Spinal cord (tissue), 10 donors: ENCODE data around the gene SFXN5. TPM values are rescaled to one million over a fixed set of nuclear protein-coding genes. Genes with fewer than 3 reads are reported as not detected.

Experiments used
- DNase-seq, 6 donors: peaks; one replicate each; pipeline versions ENCODE4 v3.0.0 to v3.0.0-alpha.2; 2013 to 2015; ENCODE audit warnings: low spot score in 6 of 6, low read depth in 4 of 6
- H3K27ac ChIP-seq: one replicate; pipeline ENCODE4 v1.5.1; 2013; ENCODE audit warnings: low read depth, low read length, control low read depth
- H3K27me3 ChIP-seq: one replicate; pipeline ENCODE4 v1.6.1; 2013; ENCODE audit warnings: low read length; ENCODE audit not compliant: control insufficient read depth, insufficient read depth
- H3K36me3 ChIP-seq: one replicate; pipeline ENCODE4 v1.6.1; 2013; ENCODE audit warnings: low read length; ENCODE audit not compliant: control insufficient read depth, insufficient read depth
- H3K4me1 ChIP-seq: one replicate; pipeline ENCODE4 v1.6.1; 2013; ENCODE audit warnings: low read length; ENCODE audit not compliant: control insufficient read depth, insufficient read depth
- H3K4me3 ChIP-seq: one replicate; pipeline ENCODE4 v1.5.1; 2013; ENCODE audit warnings: low read depth, low read length, control low read depth
- H3K9me3 ChIP-seq: one replicate; pipeline ENCODE4 v1.6.1; 2013; ENCODE audit warnings: low read length; ENCODE audit not compliant: control insufficient read depth, insufficient read depth
- WGBS: methylation state at CpG from one replicate; pipeline ENCODE4 v1.1.5; 2013; ENCODE audit warnings: missing lambda C conversion rate; ENCODE audit not compliant: insufficient coverage; 5-methylcytosine and 5-hydroxymethylcytosine counted together
- polyA plus RNA-seq, 2 donors: library from polyadenylated mRNA; unstranded; fragments of 120-200 nt; gene quantifications; one replicate each; pipeline ENCODE4 v1.2.1, GENCODE V29; 2013; ENCODE audit not compliant: insufficient read length in 2 of 2
- total RNA-seq, 2 donors: library from RNA; depleted of rRNA in 1 of 2; stranded (reverse); fragments of 120-200 nt in 1 of 2; fragments of >200 nt in 1 of 2; gene quantifications; one replicate each; pipeline versions ENCODE4 v1.2.3 to v1.2.4, GENCODE V29; 2013 to 2014
- donor health status: healthy.

SFXN5 gene
- total and polyA plus RNA-seq, 4 donors = 26.0 to 73.9 (median 54.8) TPM

DNA sequence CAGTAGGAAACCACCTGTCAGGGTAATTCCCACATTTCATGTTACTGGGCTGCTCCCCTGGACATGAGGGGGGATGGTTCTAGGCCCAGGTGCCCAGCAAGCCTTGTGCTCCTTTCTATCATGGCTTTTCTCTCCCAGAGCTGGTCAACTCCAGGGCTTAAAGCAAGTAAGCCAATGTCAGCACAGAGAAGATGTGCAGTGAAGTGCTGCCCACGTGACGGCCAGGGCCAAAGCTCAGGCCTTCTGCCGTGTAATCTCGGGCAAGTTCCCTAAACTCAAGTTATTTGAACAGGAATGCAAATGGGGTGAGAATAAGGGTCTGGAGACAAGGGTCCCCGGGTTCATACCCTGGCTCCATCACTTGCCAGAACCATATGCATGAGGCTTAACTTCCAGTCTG, 16.5 kb downstream of the SFXN5 start:
- no peaks in the 10 kb centered on the region for H3K27me3 ChIP-seq
- peaks cover 17% of the 10 kb centered on the region for H3K36me3 ChIP-seq
- DNase-seq = no peak
- no peak overlapping the region for H3K4me3 ChIP-seq
- 81% methylated on average over 3 of the region's 5 CpGs for WGBS
- H3K27ac ChIP-seq = no peak overlapping the region
- H3K4me1 ChIP-seq = peaks cover 36% of the 10 kb centered on the region
- H3K9me3 ChIP-seq = no peaks in the 10 kb centered on the region

GRCh38 chr2:73053316-73054114, 18.0 kb downstream of the SFXN5 start:
- H3K27ac ChIP-seq = peak overlapping the region; percentile 8

GRCh38 chr2:73050121-73050545, 21.4 kb downstream of the SFXN5 start:
- Histone ChIP-seq H3K9me3 (no peaks in the 10 kb centered on the region), H3K27ac (no peak overlapping the region), H3K27me3 (no peaks in the 10 kb centered on the region), H3K36me3 (peaks cover 5% of the 10 kb centered on the region), H3K4me1 (peaks cover 29% of the 10 kb centered on the region), H3K4me3 (no peak overlapping the region)
- 61% methylated on average over 2 of the region's 6 CpGs for WGBS
- peak in 2 of 6 donors; percentile 18 to 56 for DNase-seq

More at GRCh38 chr2:73053316-73054114, 18.0 kb downstream of the SFXN5 start:
- no peak overlapping the region for H3K4me3 ChIP-seq
- H3K9me3 ChIP-seq = no peaks in the 10 kb centered on the region
- no peaks in the 10 kb centered on the region for H3K27me3 ChIP-seq
- 46% methylated on average over 5 of the region's 6 CpGs for WGBS
- peaks cover 19% of the 10 kb centered on the region for H3K36me3 ChIP-seq
- peak in 1 of 6 donors; percentile 75 for DNase-seq
- H3K4me1 ChIP-seq = peaks cover 29% of the 10 kb centered on the region

- Histone ChIP-seq H3K27me3 (no peaks in the 10 kb centered on the region), H3K4me1 (peaks cover 31% of the 10 kb centered on the region), H3K36me3 (peaks cover 14% of the 10 kb centered on the region), H3K27ac (peak overlapping the region; percentile 76), H3K4me3 (no peak overlapping the region), H3K9me3 (no peaks in the 10 kb centered on the region)
- DNase-seq = peak in 4 of 6 donors; percentile 65 to 91 (median 80)
- 36% methylated on average over 6 of the region's 12 CpGs for WGBS
These were observed 27.3 kb downstream of the SFXN5 start for GRCh38 chr2:73043929-73044832.

GRCh38 chr2:73043276-73043675, 28.2 kb downstream of the SFXN5 start:
- Histone ChIP-seq H3K36me3 (peaks cover 14% of the 10 kb centered on the region), H3K27ac (peak overlapping the region; percentile 67)
- 56% methylated on average over 3 of the region's 5 CpGs for WGBS

DNA sequence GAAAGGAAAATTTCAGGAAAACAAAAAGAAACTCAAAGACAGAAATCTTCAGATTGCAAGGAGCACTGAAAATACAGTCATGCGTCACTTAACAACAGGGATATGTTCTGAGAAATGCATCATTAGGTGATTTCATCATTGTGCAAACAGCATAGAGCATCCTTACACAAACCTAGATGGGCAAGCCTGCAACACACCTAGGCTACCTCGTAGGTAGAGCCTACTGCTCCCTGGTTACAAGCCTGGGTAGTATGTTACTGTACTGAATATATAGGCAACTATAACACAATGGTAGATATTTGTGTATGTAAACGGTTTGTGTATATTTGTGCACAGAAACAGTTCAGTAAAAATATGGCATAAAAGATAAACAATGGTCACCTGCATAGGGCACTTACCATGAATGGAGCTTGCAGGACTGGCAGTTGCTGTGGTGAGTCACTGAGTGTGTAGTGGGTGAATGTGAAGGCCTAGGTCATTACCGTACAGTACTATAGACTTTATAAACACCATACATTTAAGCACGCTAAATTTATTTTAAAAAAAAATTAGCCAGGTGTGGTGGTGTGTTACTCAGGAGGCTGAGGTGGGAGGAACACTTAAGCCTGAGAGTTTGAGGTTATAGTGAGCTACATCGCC, 33.4 kb downstream of the SFXN5 start:
- Histone ChIP-seq H3K4me3 (no peak overlapping the region), H3K27me3 (no peaks in the 10 kb centered on the region), H3K27ac (no peak overlapping the region), H3K9me3 (no peaks in the 10 kb centered on the region), H3K36me3 (peaks cover 25% of the 10 kb centered on the region), H3K4me1 (peaks cover 31% of the 10 kb centered on the region)
- WGBS = 100% methylated on average over 1 of the region's 6 CpGs
- no peak for DNase-seq

More at GRCh38 chr2:73043276-73043675, 28.2 kb downstream of the SFXN5 start:
- Histone ChIP-seq H3K27me3 (no peaks in the 10 kb centered on the region), H3K4me1 (peaks cover 31% of the 10 kb centered on the region), H3K9me3 (no peaks in the 10 kb centered on the region), H3K4me3 (no peak overlapping the region)
- DNase-seq = peak in 3 of 6 donors; percentile 32 to 81 (median 43)

DNA sequence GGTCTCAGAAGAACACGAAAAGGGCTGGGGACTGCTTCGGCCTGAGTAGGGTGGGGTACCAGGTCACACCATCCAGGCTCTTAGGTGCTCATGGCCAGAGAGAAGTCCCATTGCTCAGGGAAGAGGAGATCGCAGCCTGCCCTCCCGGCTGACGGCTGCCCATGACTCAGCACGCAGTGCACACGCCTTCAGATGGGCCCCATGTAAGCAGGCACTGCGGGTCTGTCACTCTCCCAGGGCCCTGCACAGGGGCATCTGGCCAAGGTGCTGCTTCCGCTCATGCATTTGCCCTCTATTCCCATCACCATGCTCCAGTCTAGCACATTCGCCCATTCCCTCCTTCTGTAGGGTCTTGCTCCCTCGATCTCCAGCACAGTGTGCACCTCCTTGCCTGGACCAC, 34.7 kb downstream of the SFXN5 start:
- no peak for DNase-seq
- Histone ChIP-seq H3K27ac (peak overlapping the region; percentile 3), H3K36me3 (peaks cover 25% of the 10 kb centered on the region), H3K27me3 (no peaks in the 10 kb centered on the region), H3K4me1 (peaks cover 21% of the 10 kb centered on the region), H3K9me3 (no peaks in the 10 kb centered on the region), H3K4me3 (no peak overlapping the region)
- WGBS = 91% methylated on average over 11 of the region's 11 CpGs

GRCh38 chr2:73035899-73036711, 35.4 kb downstream of the SFXN5 start:
- Histone ChIP-seq H3K9me3 (no peaks in the 10 kb centered on the region), H3K36me3 (peaks cover 22% of the 10 kb centered on the region), H3K4me3 (no peak overlapping the region), H3K27ac (peak overlapping the region; percentile 3), H3K4me1 (peaks cover 21% of the 10 kb centered on the region), H3K27me3 (no peaks in the 10 kb centered on the region)
- 71% methylated on average over 4 of the region's 6 CpGs for WGBS
- DNase-seq = peak in 2 of 6 donors; percentile 33 to 81
